ENCODE data around the gene TMEM9. TPM values are rescaled to one million over a fixed set of nuclear protein-coding genes. Genes with fewer than 3 reads are reported as not detected.

Gene TMEM9
- polyA plus RNA-seq, 1 experiment = 171 TPM

- H3K27me3 ChIP-seq (ENCODE audit: control insufficient read depth, insufficient read depth, low read length) = peaks cover 17% of the 10 kb centered on the region
- DNase-seq (ENCODE audit: low read depth) = no peak
- ChIA-PET CTCF (interaction anchor here (0.7 to 1.3 kb wide), 4 partner anchors 9 to 65 kb away, joined by 3 to 6 read pairs (median 4); no protein-coding TSS in a partner anchor), POLR2A (no interaction called here)
- no peaks in the 10 kb centered on the region for H3K36me3 ChIP-seq (ENCODE audit: control insufficient read depth, insufficient read depth, low read length)
- TF ChIP-seq CTCF (IDR thresholded peaks at IDR 0.05; ENCODE audit: insufficient read depth, low read depth, low read length) = no peak
- no peak overlapping the region for H3K4me3 ChIP-seq (ENCODE audit: low read depth, low read length)
Measured at GRCh38 chr1:201093962-201094361, 60.3 kb downstream of the TMEM9 start.

- Histone ChIP-seq H3K4me3 (ENCODE audit: low read depth, low read length) (no peak overlapping the region), H3K36me3 (ENCODE audit: control insufficient read depth, insufficient read depth, low read length) (no peaks in the 10 kb centered on the region), H3K27me3 (ENCODE audit: control insufficient read depth, insufficient read depth, low read length) (peaks cover 18% of the 10 kb centered on the region)
- no peak for TF ChIP-seq CTCF (IDR thresholded peaks at IDR 0.05; ENCODE audit: insufficient read depth, low read depth, low read length)
- DNase-seq (ENCODE audit: low read depth) = no peak
- POLR2A ChIA-PET = no interaction called here
- CTCF ChIA-PET = interaction anchor here (0.8 to 1.3 kb wide), 3 partner anchors 20 to 66 kb away, joined by 3 to 6 read pairs (median 4); no protein-coding TSS in a partner anchor
Measured at GRCh38 chr1:201093561-201093960, 60.7 kb downstream of the TMEM9 start.

GRCh38 chr1:201092738-201093137, 61.5 kb downstream of the TMEM9 start:
- H3K4me3 ChIP-seq (ENCODE audit: low read depth, low read length) = no peak overlapping the region
- peaks cover 18% of the 10 kb centered on the region for H3K27me3 ChIP-seq (ENCODE audit: control insufficient read depth, insufficient read depth, low read length)
- POLR2A ChIA-PET = no interaction called here
- no peak for DNase-seq (ENCODE audit: low read depth)
- CTCF ChIA-PET = no interaction called here
- H3K36me3 ChIP-seq (ENCODE audit: control insufficient read depth, insufficient read depth, low read length) = no peaks in the 10 kb centered on the region
- TF ChIP-seq CTCF (IDR thresholded peaks at IDR 0.05; ENCODE audit: insufficient read depth, low read depth, low read length) = no peak

- H3K36me3 ChIP-seq (ENCODE audit: control insufficient read depth, insufficient read depth, low read length) = no peaks in the 10 kb centered on the region
- no peak for DNase-seq (ENCODE audit: low read depth)
- ChIA-PET POLR2A (no interaction called here), CTCF (interaction anchor here (1.5 kb wide), 1 partner anchor 22 kb away, joined by 4 read pairs; no protein-coding TSS in a partner anchor)
- no peak for TF ChIP-seq CTCF (IDR thresholded peaks at IDR 0.05; ENCODE audit: insufficient read depth, low read depth, low read length)
- no peak overlapping the region for H3K4me3 ChIP-seq (ENCODE audit: low read depth, low read length)
- H3K27me3 ChIP-seq (ENCODE audit: control insufficient read depth, insufficient read depth, low read length) = peaks cover 12% of the 10 kb centered on the region; the same call in 1 of the 2 replicates
Measured at GRCh38 chr1:201091256-201091655, 63.0 kb downstream of the TMEM9 start.

DNA sequence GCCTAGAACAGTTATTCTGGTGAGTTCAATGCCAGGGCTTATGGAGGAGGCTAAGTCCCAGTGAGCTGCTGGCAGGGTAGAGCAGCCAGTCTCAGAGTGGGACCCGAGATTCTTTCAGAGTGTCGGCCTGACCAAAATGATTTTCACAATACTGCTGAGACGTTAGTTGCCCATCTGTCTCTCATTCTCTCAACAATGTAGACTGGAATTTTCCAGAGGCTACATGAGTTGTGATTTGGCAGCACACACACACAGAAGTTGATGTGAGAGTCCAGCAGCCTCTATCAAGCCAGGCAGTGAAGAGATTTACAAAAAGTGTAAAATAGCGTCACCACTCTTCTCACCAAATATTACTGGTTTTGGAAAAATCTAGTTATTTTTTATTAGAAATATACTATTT, 63.7 kb downstream of the TMEM9 start:
- Histone ChIP-seq H3K27me3 (ENCODE audit: control insufficient read depth, insufficient read depth, low read length) (peaks cover 12% of the 10 kb centered on the region; the same call in 1 of the 2 replicates), H3K4me3 (ENCODE audit: low read depth, low read length) (no peak overlapping the region), H3K36me3 (ENCODE audit: control insufficient read depth, insufficient read depth, low read length) (no peaks in the 10 kb centered on the region)
- no peak for DNase-seq (ENCODE audit: low read depth)
- TF ChIP-seq CTCF (IDR thresholded peaks at IDR 0.05; ENCODE audit: insufficient read depth, low read depth, low read length) = no peak
- ChIA-PET POLR2A (no interaction called here), CTCF (interaction anchor here (1.5 kb wide), 1 partner anchor 23 kb away, joined by 4 read pairs; no protein-coding TSS in a partner anchor)
